GM12878 (cell line): ENCODE measurements around the gene ZNF419. TPM values are rescaled to one million over a fixed set of nuclear protein-coding genes. Genes with fewer than 3 reads are reported as not detected.
"Not testable (repeated sequence)": the region's sequence is repeated elsewhere in the genome, so short reads cannot be mapped to it uniquely, and the experiment has no call there.

Source experiments
- ATAC-seq: fragments of 200-7000 bp; cut with Tn5 transposase; 3 replicates; pipeline ENCODE4 v1.9.1; 2020; ENCODE audit warnings: mild to moderate bottlenecking, moderate library complexity
- BruUV-seq: library from RNA; stranded (reverse); fragments of 400-500 nt; replicated peaks from 2 replicates; lab custom pipeline; 2021; lab: Mats Ljungman, UMichigan
- CTCF ChIA-PET: fragments of 300-600 bp; sonication (Branson Sonifier 250); formaldehyde crosslinking; extraction: SDS; loops from one replicate; lab custom pipeline; 2021; ENCODE audit warnings: inconsistent platforms; lab: Yijun Ruan, JAX
- POLR2A ChIA-PET: fragments of 350-600 bp; formaldehyde crosslinking; extraction: SDS; loops from one replicate; lab custom pipeline; 2021; ENCODE audit warnings: inconsistent platforms; lab: Charles Lee
- RAD21 ChIA-PET: fragments of 300-600 bp; sonication (Branson Sonifier 250); formaldehyde crosslinking; loops from one replicate; lab custom pipeline; 2023; ENCODE audit warnings: antibody characterized with exemption; ENCODE audit not compliant: unreplicated experiment; lab: Charles Lee
- SMC1A ChIA-PET: fragments of 300-600 bp; sonication (Branson Sonifier 250); formaldehyde crosslinking; loops from one replicate; lab custom pipeline; 2023; ENCODE audit not compliant: unreplicated experiment, uncharacterized antibody; lab: Charles Lee
- DNase-seq: peaks from one replicate; pipeline ENCODE4 v3.0.0-alpha.2; 2011; ENCODE audit warnings: low read depth, low spot score
- FAIRE-seq: peaks from 3 replicates; lab custom pipeline; 2011; peaks lifted over from hg19 to GRCh38; lab: Jason Lieb, UNC
- H2AFZ ChIP-seq: 2 replicates; pipeline ENCODE4 v1.6.0; 2011; ENCODE audit warnings: low read depth, low read length, control low read depth; ENCODE audit not compliant: control insufficient read depth
- H3K27ac ChIP-seq: 2 replicates; pipeline ENCODE4 v1.5.1; 2011; ENCODE audit warnings: control low read depth; ENCODE audit not compliant: control insufficient read depth, insufficient read depth
- H3K27me3 ChIP-seq, 2 experiments: replicated peaks in 1 of 2; 2 replicates each; pipeline versions ENCODE4 v1.6.0 to v1.6.1; 2011; ENCODE audit warnings: low read length in 1 of 2; ENCODE audit not compliant: control insufficient read depth in 2 of 2, insufficient read depth in 2 of 2
- H3K36me3 ChIP-seq, 2 experiments: 2 replicates each; pipeline ENCODE4 v1.5.1; 2011; ENCODE audit warnings: low read length in 1 of 2; ENCODE audit not compliant: control insufficient read depth in 2 of 2, insufficient read depth in 2 of 2
- H3K4me1 ChIP-seq: 2 replicates; pipeline ENCODE4 v1.6.1; 2011; ENCODE audit warnings: mild to moderate bottlenecking, low read length, moderate library complexity, mixed read lengths; ENCODE audit not compliant: control insufficient read depth, insufficient read depth
- H3K4me2 ChIP-seq: 2 replicates; pipeline ENCODE4 v1.6.0; 2011; ENCODE audit warnings: control low read depth; ENCODE audit not compliant: control insufficient read depth, insufficient read depth
- H3K4me3 ChIP-seq: fragments of 200-600 bp; sonication (generic); 2 replicates; pipeline ENCODE4 v1.5.1; 2016
- H3K79me2 ChIP-seq: 2 replicates; pipeline ENCODE4 v1.6.0; 2011; ENCODE audit warnings: low read length; ENCODE audit not compliant: control insufficient read depth, insufficient read depth
- H3K9ac ChIP-seq: 2 replicates; pipeline ENCODE4 v1.8.0; 2011; ENCODE audit warnings: low read length, control low read depth, mixed read lengths; ENCODE audit not compliant: control insufficient read depth, insufficient read depth
- H3K9me3 ChIP-seq: replicated peaks from 3 replicates; pipeline ENCODE4 v1.5.1; 2011; ENCODE audit warnings: mild to moderate bottlenecking, low read length; ENCODE audit not compliant: control insufficient read depth, insufficient read depth
- H4K20me1 ChIP-seq: 2 replicates; pipeline ENCODE4 v1.6.0; 2011; ENCODE audit not compliant: control insufficient read depth, insufficient read depth
- ATF7 ChIP-seq: fragments of 450-650 bp; IDR thresholded peaks from 2 replicates; pipeline ENCODE4 v1.6.1; 2016; ENCODE audit warnings: low read depth, mild to moderate bottlenecking
- BHLHE40 ChIP-seq, 2 experiments: fragments of 450-650 bp in 1 of 2; IDR thresholded peaks; 2 replicates each; pipeline ENCODE4 v1.6.1; 2011 to 2017; ENCODE audit warnings: low read depth in 2 of 2, borderline replicate concordance in 1 of 2, improper control_type of control experiment in 1 of 2, low read length in 1 of 2, mild to moderate bottlenecking in 1 of 2
- CHD2 ChIP-seq: IDR thresholded peaks from 2 replicates; pipeline ENCODE4 v1.6.1; 2011; ENCODE audit warnings: low read depth, low read length, improper control_type of control experiment, borderline replicate concordance
- EGR1 ChIP-seq, 2 experiments: IDR thresholded peaks; 1 replicate in 1 of 2; 2 replicates in 1 of 2; pipeline ENCODE4 v1.6.1; 2011 to 2012; ENCODE audit warnings: low read depth in 2 of 2, low read length in 2 of 2, borderline replicate concordance in 1 of 2, mild to moderate bottlenecking in 1 of 2, moderate library complexity in 1 of 2
- LARP7 ChIP-seq: fragments of 450-650 bp; IDR thresholded peaks from 2 replicates; pipeline ENCODE4 v1.6.1; 2017; ENCODE audit warnings: mild to moderate bottlenecking
- MXI1 ChIP-seq: fragments of 150-350 bp; IDR thresholded peaks from 2 replicates; pipeline ENCODE4 v1.6.1; 2011; ENCODE audit warnings: low read depth, mild to moderate bottlenecking, inconsistent platforms, low read length, improper control_type of control experiment
- PAX5 ChIP-seq: IDR thresholded peaks from 2 replicates; pipeline ENCODE4 v1.6.1; 2011; ENCODE audit warnings: low read depth, low read length, borderline replicate concordance
- SPI1 ChIP-seq: IDR thresholded peaks from 2 replicates; pipeline ENCODE4 v1.6.1; 2011; ENCODE audit warnings: low read depth, mild to moderate bottlenecking, low read length, moderate library complexity, borderline replicate concordance; ENCODE audit not compliant: insufficient read depth
- SRF ChIP-seq, 2 experiments: IDR thresholded peaks; 2 replicates each; pipeline ENCODE4 v1.6.1; 2011; ENCODE audit warnings: low read depth in 2 of 2, low read length in 2 of 2, mild to moderate bottlenecking in 1 of 2, moderate library complexity in 1 of 2
- WGBS: methylation state at CpG from one replicate; pipeline ENCODE4 v1.1.6; 2016; ENCODE audit warnings: low lambda C conversion rate; ENCODE audit not compliant: insufficient replicate concordance, insufficient coverage; ENCODE audit errors: missing lambda C conversion rate; 5-methylcytosine and 5-hydroxymethylcytosine counted together
- in situ Hi-C: fragments of 300-500 bp; cut with MboI; formaldehyde crosslinking; loops from 9 replicates; pipeline ENCODE4 v1.14.3; 2018; ENCODE audit warnings: mixed read lengths
- intact Hi-C: fragments of 100-400 bp; cut with micrococcal nuclease; formaldehyde crosslinking; loops from one replicate; pipeline ENCODE4 v1.14.2; 2022; ENCODE audit not compliant: unreplicated experiment
- polyA plus RNA-seq, 11 experiments: library from polyadenylated mRNA; depleted of rRNA in 4 of 11; unstranded in 6 of 11; stranded (reverse) in 5 of 11; fragments of >200 nt; fragmentation: Nextera tagmentation in 4 of 11; fragmentation: Illumina TruSeq in 1 of 11; extraction: Ambion mirVana in 4 of 11; extraction: Trizol in 1 of 11; gene quantifications; 1 replicate in 1 of 11; 2 replicates in 10 of 11; pipeline versions ENCODE4 v1.2.1 to v1.2.3, GENCODE V29; 2011 to 2016; ENCODE audit warnings: inconsistent platforms in 2 of 11, missing spikeins in 2 of 11, low read depth in 1 of 11
- total RNA-seq, 4 experiments: library from RNA; depleted of rRNA in 3 of 4; stranded (reverse); fragments of >200 nt in 3 of 4; fragmentation: Illumina TruSeq in 1 of 4; extraction: Trizol in 1 of 4; gene quantifications; 2 replicates each; pipeline versions ENCODE4 v1.2.1 to v1.2.3, GENCODE V29; 2013 to 2021
- TF ChIP-seq, protein P1 (sequence below): fragments of 450-650 bp; IDR thresholded peaks from 2 replicates; pipeline ENCODE4 v1.6.1; 2017; ENCODE audit warnings: mild to moderate bottlenecking
- TF ChIP-seq, protein P2 (sequence below): IDR thresholded peaks from 2 replicates; pipeline ENCODE4 v1.6.1; 2012; ENCODE audit warnings: low read depth, low read length, improper control_type of control experiment

Gene ZNF419
- total and polyA plus RNA-seq, 10 of the 15 experiments (the other 5 are each of a cell fraction or from before 2014, with no cell fraction given), result 0.98 to 12.8 (median 7.3) TPM

DNA sequence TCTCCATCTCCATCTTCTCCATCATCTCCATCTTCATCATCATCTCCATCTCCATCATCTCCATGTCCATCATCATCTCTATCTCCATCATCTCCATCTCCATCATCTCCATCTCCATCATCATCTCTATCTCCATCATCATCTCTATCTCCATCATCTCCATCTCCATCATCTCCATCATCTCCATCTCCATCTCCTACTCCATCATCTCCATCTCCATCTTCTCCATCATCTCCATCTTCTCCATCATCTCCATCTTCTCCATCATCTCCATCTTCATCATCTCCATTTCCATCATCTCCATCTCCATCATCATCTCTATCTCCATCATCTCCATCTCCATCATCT, 11.8 kb downstream of the ZNF419 start:
- RAD21 ChIA-PET, ATAC-seq, H3K27ac ChIP-seq, H3K4me3 ChIP-seq, H3K9ac ChIP-seq, FAIRE-seq, H3K4me1 ChIP-seq, BruUV-seq, H3K27me3 ChIP-seq, H4K20me1 ChIP-seq, DNase-seq, H3K4me2 ChIP-seq, CTCF ChIA-PET, H3K79me2 ChIP-seq, in situ Hi-C loops: not testable (repeated sequence)
- POLR2A ChIA-PET, result interaction anchor here (1.0 to 1.5 kb wide), 2 partner anchors 65 to 1000 kb away, joined by 3 to 4 read pairs; no protein-coding TSS in a partner anchor
- Histone ChIP-seq H3K9me3 (peaks cover 16% of the 10 kb centered on the region), H2AFZ (peak overlapping the region; percentile 55; the same call in 1 of the 2 replicates)
- TF ChIP-seq, protein P1, sequence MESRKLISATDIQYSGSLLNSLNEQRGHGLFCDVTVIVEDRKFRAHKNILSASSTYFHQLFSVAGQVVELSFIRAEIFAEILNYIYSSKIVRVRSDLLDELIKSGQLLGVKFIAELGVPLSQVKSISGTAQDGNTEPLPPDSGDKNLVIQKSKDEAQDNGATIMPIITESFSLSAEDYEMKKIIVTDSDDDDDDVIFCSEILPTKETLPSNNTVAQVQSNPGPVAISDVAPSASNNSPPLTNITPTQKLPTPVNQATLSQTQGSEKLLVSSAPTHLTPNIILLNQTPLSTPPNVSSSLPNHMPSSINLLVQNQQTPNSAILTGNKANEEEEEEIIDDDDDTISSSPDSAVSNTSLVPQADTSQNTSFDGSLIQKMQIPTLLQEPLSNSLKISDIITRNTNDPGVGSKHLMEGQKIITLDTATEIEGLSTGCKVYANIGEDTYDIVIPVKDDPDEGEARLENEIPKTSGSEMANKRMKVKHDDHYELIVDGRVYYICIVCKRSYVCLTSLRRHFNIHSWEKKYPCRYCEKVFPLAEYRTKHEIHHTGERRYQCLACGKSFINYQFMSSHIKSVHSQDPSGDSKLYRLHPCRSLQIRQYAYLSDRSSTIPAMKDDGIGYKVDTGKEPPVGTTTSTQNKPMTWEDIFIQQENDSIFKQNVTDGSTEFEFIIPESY, result peak; percentile 16; the same call in 1 of the 2 replicates
- TF ChIP-seq SRF (IDR thresholded peaks at IDR 0.05; ENCODE audit: low read depth in 2 of 2, low read length in 2 of 2), result 0 out of 4 replicates have a peak, but pooled peaks of 1 of the 2 experiments have one; percentile 1
- TF ChIP-seq, all 136 proteins: peak for 2; not testable (repeated sequence) for 134
- intact Hi-C loops, H3K36me3 ChIP-seq: not testable (repeated sequence)
- SMC1A ChIA-PET, result interaction anchor here (0.9 kb wide), 1 partner anchor 1020 kb away, joined by 3 read pairs; the partner anchor contains the start of gene ZBTB45

DNA sequence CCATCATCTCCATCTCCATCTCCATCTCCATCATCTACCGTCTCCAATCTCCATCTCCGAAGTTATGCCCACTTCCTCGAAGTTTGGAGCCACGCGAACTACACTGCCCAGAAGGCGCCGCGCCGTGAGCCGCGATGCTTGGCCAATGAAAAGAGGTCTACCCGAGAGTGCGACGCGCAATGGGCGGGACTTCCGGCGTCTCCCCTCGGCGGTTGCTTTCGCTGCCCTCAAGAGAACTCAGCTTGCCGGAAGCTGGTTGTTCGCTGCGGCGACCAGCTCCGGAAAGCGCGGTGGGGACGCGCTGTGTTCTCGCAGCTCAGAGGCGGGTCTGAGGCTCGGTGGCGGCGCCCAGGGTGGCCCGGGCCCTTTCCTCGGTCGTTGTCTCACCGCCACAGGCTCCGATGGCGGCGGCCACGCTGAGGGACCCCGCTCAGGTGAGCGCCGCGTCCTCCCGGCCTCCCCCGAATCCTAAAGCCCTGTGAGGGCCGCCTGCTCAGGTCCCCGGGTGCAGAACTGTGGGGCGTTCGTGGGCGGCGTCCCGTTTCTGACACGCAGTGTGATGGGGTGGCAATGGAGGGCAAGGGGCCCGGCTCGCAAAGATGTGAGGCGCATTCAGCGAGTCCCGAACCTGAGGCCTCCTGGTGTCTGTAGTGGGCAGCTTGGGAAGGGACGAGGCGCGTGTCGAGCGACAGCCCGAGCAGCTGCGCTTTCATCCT, 12.3 kb downstream of the ZNF419 start, which contains the start of gene ZNF773:
Gene ZNF773, plus strand, starts transcription at position 259 of the 716 bp plus-strand sequence. Its CDS starts 143 bp downstream, at position 402.
- Histone ChIP-seq H3K27ac (peak within 1 kb of the TSS; percentile 58), H3K4me3 (peak within 1 kb of the TSS; percentile 70; the same call in 1 of the 2 replicates), H3K9me3 (peaks cover 16% of the 10 kb centered on the region), H3K4me2 (peak within 1 kb of the TSS; percentile 79), H3K9ac (peak within 1 kb of the TSS; percentile 40; the same call in 1 of the 2 replicates), H2AFZ (peak within 1 kb of the TSS; percentile 73)
- ChIA-PET RAD21 (interaction anchor here (0.6 kb wide), 1 partner anchor 384 kb away, joined by 3 read pairs; no protein-coding TSS in a partner anchor), SMC1A (interaction anchor here (0.9 kb wide), 1 partner anchor 1019 kb away, joined by 3 read pairs; the partner anchor contains the start of gene ZBTB45), POLR2A (interaction anchor here (1.0 to 1.5 kb wide), 2 partner anchors 66 to 999 kb away, joined by 3 to 4 read pairs; no protein-coding TSS in a partner anchor)
- H3K79me2 ChIP-seq, H3K36me3 ChIP-seq, in situ Hi-C loops, H3K27me3 ChIP-seq, H3K4me1 ChIP-seq, BruUV-seq, H4K20me1 ChIP-seq, CTCF ChIA-PET, intact Hi-C loops: not testable (repeated sequence)
- FAIRE-seq (peak; percentile 97), DNase-seq (peak; percentile 83), ATAC-seq (peak; percentile 100)
- 1% methylated on average over 57 of the region's 69 CpGs for WGBS
- TF ChIP-seq ATF7, result peak; percentile 46; the same call in 1 of the 2 replicates
- peak; percentile 93 for TF ChIP-seq CHD2
- TF ChIP-seq, protein P2, sequence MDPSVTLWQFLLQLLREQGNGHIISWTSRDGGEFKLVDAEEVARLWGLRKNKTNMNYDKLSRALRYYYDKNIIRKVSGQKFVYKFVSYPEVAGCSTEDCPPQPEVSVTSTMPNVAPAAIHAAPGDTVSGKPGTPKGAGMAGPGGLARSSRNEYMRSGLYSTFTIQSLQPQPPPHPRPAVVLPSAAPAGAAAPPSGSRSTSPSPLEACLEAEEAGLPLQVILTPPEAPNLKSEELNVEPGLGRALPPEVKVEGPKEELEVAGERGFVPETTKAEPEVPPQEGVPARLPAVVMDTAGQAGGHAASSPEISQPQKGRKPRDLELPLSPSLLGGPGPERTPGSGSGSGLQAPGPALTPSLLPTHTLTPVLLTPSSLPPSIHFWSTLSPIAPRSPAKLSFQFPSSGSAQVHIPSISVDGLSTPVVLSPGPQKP, result peak; percentile 72; the same call in 1 of the 2 replicates
- TF ChIP-seq MXI1, result peak; percentile 45
- peak; percentile 43; the same call in 1 of the 2 replicates for TF ChIP-seq LARP7
- 0 out of 4 replicates have a peak, but pooled peaks of 1 of the 2 experiments have one; percentile 18 for TF ChIP-seq BHLHE40 (IDR thresholded peaks at IDR 0.05; ENCODE audit: borderline replicate concordance in 1 of 2, low read depth in 2 of 2, low read length in 1 of 2)
- 0 out of 2 replicates have a peak, but pooled peaks have one; percentile 21 for TF ChIP-seq PAX5
- TF ChIP-seq SRF (IDR thresholded peaks at IDR 0.05; ENCODE audit: low read depth in 2 of 2, low read length in 2 of 2), result peak in 1 of 2 experiments; percentile 2; a peak in 2 of 4 replicates
- TF ChIP-seq SPI1, result peak; percentile 52; the same call in 1 of the 2 replicates
- TF ChIP-seq EGR1 (IDR thresholded peaks at IDR 0.05; ENCODE audit: borderline replicate concordance in 1 of 2, low read depth in 2 of 2, low read length in 2 of 2), result peak in 1 of 2 experiments; percentile 45; a peak in 1 of 3 replicates
